Lower lobe of right lung (tissue), 2 donors: ENCODE data around the gene ANK3. TPM values are rescaled to one million over a fixed set of nuclear protein-coding genes. Genes with fewer than 3 reads are reported as not detected.

ENCODE experiments used
- ATAC-seq, 2 donors: fragments of 200-7000 bp; cut with Tn5 transposase; one replicate each; pipeline ENCODE4 v1.9.1; 2020 to 2022; ENCODE audit warnings: mild to moderate bottlenecking in 2 of 2, moderate library complexity in 2 of 2
- DNase-seq: peaks from one replicate; pipeline ENCODE4 v3.0.0-alpha.2; 2020
- H3K27ac ChIP-seq: fragments of 200-600 bp; one replicate; pipeline ENCODE4 v1.8.0; 2022
- H3K27me3 ChIP-seq: fragments of 200-600 bp; one replicate; pipeline ENCODE4 v1.8.0; 2022; ENCODE audit warnings: low read depth
- H3K36me3 ChIP-seq: fragments of 200-600 bp; one replicate; pipeline ENCODE4 v1.8.0; 2022; ENCODE audit warnings: mild to moderate bottlenecking
- H3K4me1 ChIP-seq: fragments of 200-600 bp; one replicate; pipeline ENCODE4 v1.8.0; 2022
- H3K4me3 ChIP-seq: fragments of 200-600 bp; one replicate; pipeline ENCODE4 v1.8.0; 2022; ENCODE audit warnings: mild to moderate bottlenecking
- H3K9me3 ChIP-seq: fragments of 200-600 bp; one replicate; pipeline ENCODE4 v1.8.0; 2022
- CTCF ChIP-seq: fragments of 200-600 bp; IDR thresholded peaks from one replicate; pipeline ENCODE4 v1.8.0; 2022; ENCODE audit warnings: antibody characterized with exemption, mild to moderate bottlenecking
- intact Hi-C: fragments of 100-400 bp; cut with DNase I; formaldehyde crosslinking; loops from one replicate; pipeline ENCODE4 v1.11.0; 2022
- total RNA-seq: library from RNA; stranded (reverse); fragmentation: NEBNext Ultra II Directional; extraction: Animal tissue kit (Norgen Biotek cat#: 25700); gene quantifications from one replicate; pipeline ENCODE4 v1.2.1, GENCODE V29; 2021
- donor health status: DM: no; HTN: yes; CAD: no; lungs with severe emphysema.

Gene ANK3
- total RNA-seq, 1 donor from 2014 or later = 75.9 TPM

- no peak overlapping the region for H3K27ac ChIP-seq
- intact Hi-C loops = no loop called here
- no peaks in the 10 kb centered on the region for H3K9me3 ChIP-seq
- no peaks in the 10 kb centered on the region for H3K27me3 ChIP-seq
- DNase-seq (no peak), ATAC-seq (no peak)
- no peaks in the 10 kb centered on the region for H3K36me3 ChIP-seq
- TF ChIP-seq CTCF = no peak
- H3K4me3 ChIP-seq = no peak overlapping the region
- no peaks in the 10 kb centered on the region for H3K4me1 ChIP-seq
These were observed 74.4 kb downstream of the ANK3 start for GRCh38 chr10:60315311-60315710.

- ATAC-seq = peak in 1 of 2 donors; percentile 40
- Histone ChIP-seq H3K27ac (no peak overlapping the region), H3K4me1 (no peaks in the 10 kb centered on the region), H3K27me3 (no peaks in the 10 kb centered on the region), H3K9me3 (no peaks in the 10 kb centered on the region), H3K4me3 (no peak overlapping the region), H3K36me3 (no peaks in the 10 kb centered on the region)
- intact Hi-C loops = no loop called here
- DNase-seq = no peak
- no peak for TF ChIP-seq CTCF
These were observed 75.4 kb downstream of the ANK3 start for GRCh38 chr10:60314069-60314940.

DNA sequence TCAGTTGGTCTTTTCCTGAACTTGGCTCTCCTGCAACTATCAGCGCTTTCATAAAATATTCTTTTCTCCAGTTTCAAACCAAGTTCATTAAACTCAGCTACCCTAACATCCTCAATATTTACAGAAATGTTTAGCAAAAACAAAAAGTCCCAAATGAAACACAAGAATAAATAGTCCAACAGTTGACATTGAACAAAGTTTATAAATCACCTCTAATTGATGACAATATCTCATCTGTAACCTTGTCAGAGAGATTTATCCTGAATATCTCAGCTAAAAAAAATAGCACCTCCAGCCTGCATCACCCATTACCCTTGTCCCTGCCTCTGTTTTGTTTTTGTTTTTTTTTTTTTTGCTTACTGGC is 76.1 kb downstream of the ANK3 start:
- ATAC-seq = no peak
- no peak for TF ChIP-seq CTCF
- Histone ChIP-seq H3K27me3 (no peaks in the 10 kb centered on the region), H3K9me3 (no peaks in the 10 kb centered on the region), H3K36me3 (no peaks in the 10 kb centered on the region), H3K4me3 (no peak overlapping the region), H3K4me1 (no peaks in the 10 kb centered on the region), H3K27ac (no peak overlapping the region)
- DNase-seq = no peak
- intact Hi-C loops = no loop called here

DNA sequence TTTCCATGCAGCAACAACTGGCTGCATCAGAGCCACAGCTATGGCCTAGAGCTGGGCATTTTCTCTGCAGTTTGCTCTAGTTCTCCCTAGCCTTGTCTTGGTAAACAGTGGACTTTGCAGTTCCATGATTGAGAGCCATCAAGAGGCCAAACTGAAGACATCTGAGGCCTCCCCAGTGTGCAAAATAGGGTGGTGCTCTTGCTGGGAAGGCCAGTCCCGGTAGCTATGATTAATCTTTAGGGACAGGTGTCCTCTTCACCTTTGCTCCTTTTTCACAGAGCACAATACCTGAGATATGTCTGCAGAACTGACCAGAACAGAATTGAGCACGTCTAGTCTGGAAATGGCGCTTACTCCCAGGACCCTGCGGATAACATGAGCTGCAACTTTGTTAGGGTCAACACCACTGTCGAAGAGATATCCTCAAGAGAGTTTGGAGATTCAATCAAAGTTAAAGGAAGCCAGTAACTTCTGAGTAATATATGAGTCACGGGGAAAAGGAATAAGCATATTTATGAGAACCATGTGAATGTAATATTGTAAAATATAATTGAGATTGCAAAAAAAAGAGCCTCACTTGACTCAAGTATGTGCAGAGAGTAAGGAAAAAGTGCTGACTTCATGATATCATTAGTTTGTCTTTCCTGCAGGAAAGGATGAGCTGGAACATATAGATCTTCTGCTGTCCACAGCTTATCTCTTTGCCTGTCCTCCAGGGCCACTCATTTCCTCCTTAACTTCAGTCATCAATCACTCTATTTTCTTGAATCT is 76.7 kb downstream of the ANK3 start:
- Histone ChIP-seq H3K27ac (no peak overlapping the region), H3K4me3 (no peak overlapping the region), H3K27me3 (no peaks in the 10 kb centered on the region), H3K9me3 (no peaks in the 10 kb centered on the region), H3K4me1 (no peaks in the 10 kb centered on the region), H3K36me3 (no peaks in the 10 kb centered on the region)
- intact Hi-C loops = no loop called here
- no peak for DNase-seq
- TF ChIP-seq CTCF = no peak
- no peak for ATAC-seq

GRCh38 chr10:60311821-60312220 is 77.9 kb downstream of the ANK3 start:
- Histone ChIP-seq H3K27ac (no peak overlapping the region), H3K4me1 (no peaks in the 10 kb centered on the region), H3K27me3 (no peaks in the 10 kb centered on the region), H3K4me3 (no peak overlapping the region), H3K9me3 (no peaks in the 10 kb centered on the region), H3K36me3 (no peaks in the 10 kb centered on the region)
- DNase-seq = no peak
- no peak for TF ChIP-seq CTCF
- intact Hi-C loops = no loop called here
- no peak for ATAC-seq
